ENCODE data around the gene DYRK2.

Gene DYRK2

GRCh38 chr12:67704071-67704470 lies 55.5 kb downstream of the DYRK2 start:
- DNase-seq (ENCODE audit: low read depth in 2 of 2), result no peak

GRCh38 chr12:67705394-67706370 lies 57.1 kb downstream of the DYRK2 start:
- DNase-seq (ENCODE audit: low read depth in 2 of 2), result no peak

GRCh38 chr12:67709367-67709954 lies 60.9 kb downstream of the DYRK2 start:
- DNase-seq (ENCODE audit: low read depth in 2 of 2), result no peak

GRCh38 chr12:67710582-67710981 lies 62.0 kb downstream of the DYRK2 start:
- no peak for DNase-seq (ENCODE audit: low read depth in 2 of 2)

GRCh38 chr12:67712011-67712410 lies 63.5 kb downstream of the DYRK2 start:
- DNase-seq (ENCODE audit: low read depth in 2 of 2), result no peak

- DNase-seq (ENCODE audit: low read depth in 2 of 2), result no peak
These were observed 66.1 kb downstream of the DYRK2 start for GRCh38 chr12:67714648-67715047.

Measured in stimulated activated CD8-positive, alpha-beta memory T cell treated with anti-CD3 and anti-CD28 coated beads, Interleukin-2, amount 100 ng/mL, for 48 hours (primary cell).